Dermis microvascular lymphatic vessel endothelial cell (primary cell): Measurements from ENCODE around the gene SLC6A12. TPM values are rescaled to one million over a fixed set of nuclear protein-coding genes. Genes with fewer than 3 reads are reported as not detected.
A peak's percentile ranks its signal among the peaks of the same experiment; 100 is the strongest.
"Not testable (repeated sequence)": the region's sequence is repeated elsewhere in the genome, so short reads cannot be mapped to it uniquely, and the experiment has no call there.

ENCODE experiments used
- DNase-seq, 2 donors: peaks; one replicate each; pipeline versions ENCODE4 v3.0.0 to v3.0.0-alpha.2; 2010; ENCODE audit warnings: low read depth in 2 of 2
- total RNA-seq: library from RNA; depleted of rRNA; stranded (reverse); fragments of >200 nt; gene quantifications from 2 replicates; pipeline ENCODE4 v1.2.1, GENCODE V29; 2014

Gene SLC6A12
- total RNA-seq, 1 donor from 2014 or later, result 0.13 TPM

DNA sequence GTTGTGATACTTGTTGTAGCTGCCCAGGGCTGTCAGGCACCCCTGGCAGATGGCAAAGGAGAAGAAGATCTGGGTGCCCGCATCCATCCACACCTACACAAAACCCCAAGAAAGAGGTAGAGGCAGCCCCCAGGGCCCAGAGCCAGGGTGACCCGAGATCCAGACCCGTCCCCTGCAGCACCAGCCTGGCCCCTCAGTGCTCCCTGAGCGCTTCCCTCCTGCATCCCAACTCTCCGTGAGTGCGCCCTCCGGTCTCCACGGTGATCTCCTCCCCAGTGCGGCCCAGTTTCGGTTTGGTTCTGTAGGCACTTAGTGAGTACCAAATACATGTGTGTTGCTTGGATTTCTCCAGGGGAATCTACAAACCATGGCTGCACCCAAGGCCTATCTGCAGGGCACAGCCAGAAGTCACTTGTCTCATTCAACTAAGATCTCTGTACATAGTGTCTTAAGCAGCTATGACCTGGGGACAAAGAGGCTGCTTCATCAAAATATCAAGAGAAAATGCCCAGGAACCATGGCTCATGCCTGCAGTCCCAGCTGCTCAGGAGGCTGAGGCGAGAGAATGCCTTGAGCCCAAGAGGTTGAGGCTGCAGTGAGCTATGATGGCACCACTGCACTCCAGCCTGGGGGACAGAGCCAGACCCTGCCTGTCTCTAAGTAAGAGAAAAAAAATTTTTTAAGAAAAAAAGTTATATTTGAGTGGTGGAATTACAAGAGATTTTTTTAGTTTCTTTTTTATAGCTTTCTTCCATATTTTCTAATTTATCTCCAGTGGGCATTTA, 15.9 kb downstream of the SLC6A12 start:
- DNase-seq, result no peak

DNA sequence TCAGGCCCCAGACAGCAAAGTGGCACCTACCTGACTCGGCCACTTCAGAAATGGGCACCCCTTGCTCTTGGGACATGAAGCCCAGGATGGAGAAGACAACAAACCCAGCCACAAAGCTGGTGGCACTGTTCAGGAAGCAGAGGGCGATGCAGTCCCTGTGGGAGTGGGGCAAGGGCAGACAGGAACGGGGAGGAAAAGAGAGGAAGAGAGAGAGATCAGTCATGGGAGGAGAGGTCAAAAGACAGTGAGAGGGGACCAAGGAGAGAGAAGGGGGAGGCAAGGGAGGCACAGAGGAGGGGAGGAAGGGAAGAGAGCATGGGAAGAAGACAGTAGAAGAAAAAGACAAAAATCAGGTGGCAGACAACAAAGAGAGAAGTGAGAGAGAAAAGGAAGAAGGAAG, 16.6 kb downstream of the SLC6A12 start:
- no peak for DNase-seq

DNA sequence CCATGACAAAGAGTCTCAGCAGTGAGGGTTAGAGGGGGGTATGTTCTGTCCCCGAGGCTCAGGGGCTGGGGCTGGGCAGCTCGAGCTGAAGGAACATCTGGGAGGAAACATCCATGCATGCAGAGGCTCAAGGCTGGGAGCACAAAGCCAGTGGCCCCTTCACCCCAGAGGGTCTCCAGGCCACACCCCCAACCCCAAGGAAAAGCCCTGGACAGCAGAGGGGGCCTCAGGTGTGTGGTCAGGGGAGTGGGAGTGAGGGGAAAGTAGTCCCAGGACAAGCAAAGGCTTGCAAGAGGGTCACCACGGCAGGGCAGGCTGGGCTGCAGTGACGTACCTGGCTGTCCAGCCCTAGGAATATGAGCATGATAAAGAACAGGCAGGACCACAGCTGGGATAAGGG, 17.5 kb downstream of the SLC6A12 start:
- no peak for DNase-seq

DNA sequence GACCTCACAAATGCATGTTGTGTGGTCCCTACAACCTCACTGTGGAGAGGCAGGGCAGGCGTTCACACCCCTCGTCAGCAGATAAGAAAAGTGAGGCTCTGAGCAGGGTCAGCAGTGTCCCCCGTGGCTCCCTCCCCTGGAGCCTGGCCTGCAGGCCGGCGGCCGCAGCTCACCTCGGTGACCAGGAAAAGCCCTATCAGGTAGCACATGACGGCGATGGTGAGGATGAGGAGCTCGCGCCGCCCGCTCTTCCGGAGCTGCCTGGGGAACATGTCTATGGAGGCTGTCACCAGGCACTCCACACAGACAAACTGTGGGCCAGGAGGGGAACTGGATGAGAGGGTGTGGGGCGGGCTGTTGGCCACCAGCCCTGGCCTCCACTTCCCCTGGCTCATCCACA, 18.0 kb downstream of the SLC6A12 start:
- DNase-seq, result no peak

DNA sequence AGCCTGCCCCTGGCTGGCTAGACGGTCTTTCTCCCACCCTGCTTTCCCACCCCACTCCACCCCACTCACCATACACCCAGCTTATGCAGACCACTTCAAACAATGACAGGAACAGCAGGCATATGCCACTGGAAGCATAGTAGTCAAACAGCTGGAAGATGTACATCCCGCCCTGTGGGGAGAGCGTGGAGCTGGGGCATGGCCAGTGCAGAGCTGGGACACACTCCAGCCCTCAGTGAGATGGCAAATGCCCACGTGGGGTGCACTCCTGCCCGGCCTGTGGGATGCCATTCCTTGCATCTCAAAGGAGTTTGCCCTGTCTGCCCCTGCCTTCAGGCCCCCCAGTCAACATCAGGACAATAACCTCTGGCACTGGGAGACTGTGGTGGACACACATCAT, 18.8 kb downstream of the SLC6A12 start:
- no peak for DNase-seq

DNA sequence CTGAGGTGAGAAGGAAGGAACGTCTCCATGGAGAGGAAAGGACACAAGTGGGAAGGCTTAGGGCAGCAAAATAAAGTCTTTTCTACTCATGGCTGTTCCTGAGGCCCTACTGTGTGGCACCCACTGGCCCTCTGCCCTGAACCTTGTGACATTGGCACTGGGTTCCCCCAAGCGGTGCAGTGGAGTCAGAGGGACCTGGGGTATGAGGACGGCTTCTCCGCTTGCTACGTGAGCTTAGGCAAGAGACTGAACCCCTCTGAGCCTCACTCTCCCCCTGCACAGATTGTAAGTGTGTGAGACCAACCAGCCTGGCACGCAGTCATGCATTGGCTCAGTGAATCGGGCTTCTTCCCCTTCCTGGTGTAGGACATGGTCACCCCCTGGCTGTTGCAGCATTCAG, 19.7 kb downstream of the SLC6A12 start:
- no peak for DNase-seq

DNA sequence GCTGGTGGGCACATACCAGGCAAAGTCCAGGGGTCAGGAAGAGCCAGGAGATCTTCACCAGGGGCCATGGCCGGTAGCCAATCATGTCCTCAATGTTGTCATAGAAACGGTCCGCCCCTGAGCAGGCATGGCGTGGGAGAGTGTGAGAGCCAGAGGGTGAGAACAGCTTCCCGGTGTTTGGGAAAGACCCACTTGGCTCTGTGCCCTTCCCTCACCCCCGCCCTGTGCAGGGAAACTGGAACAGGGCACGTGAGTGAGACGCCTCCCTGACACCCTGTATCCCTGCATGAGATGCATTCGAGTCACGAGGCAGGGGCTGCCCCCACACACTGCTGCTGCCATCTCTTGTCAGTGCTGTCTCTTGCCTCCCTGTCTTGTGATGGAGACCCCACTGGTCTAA, 20.7 kb downstream of the SLC6A12 start:
- no peak for DNase-seq

DNA sequence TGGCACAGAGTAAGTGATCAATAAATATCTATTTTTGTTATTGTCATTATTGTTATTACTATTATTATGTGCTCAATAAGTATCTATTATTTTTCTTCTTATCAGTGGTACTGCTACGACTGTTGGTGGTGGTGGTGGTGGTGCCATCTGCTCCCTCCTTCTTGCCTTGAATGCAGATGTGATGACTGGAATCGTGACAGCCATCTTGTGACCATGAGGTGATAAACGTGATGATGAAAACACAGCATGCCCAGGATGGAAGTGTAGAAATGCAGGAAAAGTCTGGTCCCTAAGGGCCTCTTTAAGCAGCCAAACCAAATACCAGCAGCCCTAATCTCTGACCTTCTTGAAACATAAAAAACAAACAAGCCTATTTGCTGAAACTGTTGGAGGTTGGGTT, 22.4 kb downstream of the SLC6A12 start:
- DNase-seq, result no peak

DNA sequence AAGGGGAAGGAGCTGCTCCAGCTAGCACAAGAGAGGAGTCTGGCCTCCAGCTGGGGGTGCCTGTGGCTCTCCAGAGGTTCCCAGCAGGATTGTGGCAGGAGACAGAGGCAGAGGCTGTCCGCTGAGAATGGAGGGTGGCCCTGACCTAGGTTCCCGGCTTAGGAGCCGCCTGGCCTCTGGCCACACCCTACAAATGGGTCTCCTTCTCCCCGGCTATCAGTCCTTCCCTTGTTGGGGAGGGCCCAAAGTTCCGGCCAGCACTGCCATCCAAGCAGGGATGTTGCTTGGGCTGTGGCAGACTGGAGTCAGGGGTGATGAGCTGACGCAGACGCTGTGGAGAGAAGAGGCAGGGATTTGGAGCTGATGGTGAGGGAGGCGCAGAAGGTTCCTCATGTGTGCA, 23.1 kb downstream of the SLC6A12 start:
- no peak for DNase-seq

DNA sequence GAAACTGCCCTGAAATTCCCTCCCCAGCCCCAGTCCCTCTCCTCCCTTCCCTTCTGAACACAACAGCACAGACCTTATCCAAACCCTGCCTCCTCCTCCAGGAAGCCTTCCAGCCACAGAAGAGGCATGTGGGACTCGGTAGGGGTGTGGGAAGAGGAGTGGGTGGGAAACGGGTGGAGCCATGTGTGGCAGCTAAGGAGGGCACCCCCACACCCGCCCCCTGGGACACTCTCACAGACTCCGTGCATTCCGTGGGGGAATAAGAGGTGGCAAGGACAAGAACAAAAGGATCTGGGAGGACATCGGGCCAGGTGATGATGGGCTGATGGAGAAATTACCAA, 24.4 kb downstream of the SLC6A12 start:
- DNase-seq, result no peak

DNA sequence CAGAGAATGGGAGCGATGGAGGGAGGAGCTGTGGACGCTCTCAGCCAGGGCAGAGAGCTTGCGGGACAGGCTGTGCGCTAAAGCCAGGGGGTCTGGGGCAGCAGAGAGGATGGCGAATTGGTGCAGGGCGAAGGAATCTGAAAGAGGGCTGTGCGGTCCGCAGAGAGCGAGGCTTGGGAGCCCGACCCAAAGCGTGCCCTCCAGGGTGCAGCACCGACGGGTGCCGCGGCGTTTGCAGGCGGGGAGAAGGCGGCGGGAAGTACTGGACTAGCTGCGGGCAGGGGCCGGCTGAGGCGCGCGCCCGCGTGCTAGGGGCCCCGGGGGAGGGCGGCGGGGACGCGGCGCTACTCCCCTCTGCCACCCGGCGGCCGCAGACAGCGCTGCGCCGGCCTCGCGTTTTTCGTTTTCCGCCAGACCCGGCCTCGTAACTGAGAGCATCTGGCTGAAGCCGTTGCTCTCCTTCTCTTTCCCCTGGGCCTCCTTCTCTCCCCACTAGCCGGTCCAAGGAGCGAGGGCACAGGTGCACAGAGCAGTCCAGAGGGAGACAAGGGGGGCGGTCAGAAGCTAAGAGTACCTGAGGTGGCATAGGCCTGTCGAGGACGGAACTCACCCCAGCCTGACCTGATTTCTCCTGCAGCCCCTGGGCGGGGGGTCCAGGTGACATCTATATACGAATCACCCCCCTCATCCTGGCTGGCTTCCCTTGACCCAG, 24.9 kb downstream of the SLC6A12 start:
- peak in 1 of 2 donors; percentile 52 for DNase-seq

DNA sequence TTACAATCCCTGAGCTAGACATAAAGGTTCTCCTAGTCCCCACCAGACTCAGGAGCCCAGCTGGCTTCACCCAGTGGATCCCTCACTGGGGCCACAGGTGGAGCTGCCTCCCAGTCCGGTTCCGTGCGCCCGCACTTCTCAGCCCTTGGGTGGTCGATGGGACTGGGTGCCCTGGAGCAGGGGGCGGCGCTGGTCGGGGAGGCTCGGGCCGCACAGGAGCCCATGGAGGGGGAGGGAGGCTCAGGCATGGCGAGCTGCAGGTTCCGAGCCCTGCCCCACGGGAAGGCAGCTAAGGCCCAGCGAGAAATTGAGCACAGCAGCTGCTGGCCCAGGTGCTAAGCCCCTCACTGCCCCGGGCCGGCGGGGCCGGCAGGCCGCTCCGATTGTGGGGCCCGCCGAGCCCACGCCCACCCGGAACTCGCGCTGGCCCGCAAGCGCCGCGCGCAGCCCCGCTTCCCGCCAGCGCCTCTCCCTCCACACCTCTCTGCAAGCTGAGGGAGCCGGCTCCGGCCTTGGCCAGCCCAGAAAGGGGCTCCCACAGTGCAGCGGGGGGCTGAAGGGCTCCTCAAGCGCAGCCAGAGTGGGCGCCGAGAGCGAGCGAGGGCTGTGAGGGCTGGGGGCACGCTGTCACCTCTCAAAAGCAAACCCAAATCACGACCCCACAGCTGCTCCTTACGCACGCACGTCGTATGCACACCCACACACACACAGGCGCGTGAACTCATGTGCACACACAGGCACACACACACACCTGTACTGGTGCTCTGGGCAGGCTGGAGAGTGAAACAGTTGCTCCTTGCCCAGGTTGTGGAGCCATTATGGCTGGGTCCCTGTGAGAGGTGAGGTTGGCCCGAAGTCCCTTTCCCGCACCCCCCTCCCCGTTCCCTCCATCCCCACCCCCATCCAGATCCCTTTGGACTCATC, 25.7 kb downstream of the SLC6A12 start:
- not testable (repeated sequence) for DNase-seq

DNA sequence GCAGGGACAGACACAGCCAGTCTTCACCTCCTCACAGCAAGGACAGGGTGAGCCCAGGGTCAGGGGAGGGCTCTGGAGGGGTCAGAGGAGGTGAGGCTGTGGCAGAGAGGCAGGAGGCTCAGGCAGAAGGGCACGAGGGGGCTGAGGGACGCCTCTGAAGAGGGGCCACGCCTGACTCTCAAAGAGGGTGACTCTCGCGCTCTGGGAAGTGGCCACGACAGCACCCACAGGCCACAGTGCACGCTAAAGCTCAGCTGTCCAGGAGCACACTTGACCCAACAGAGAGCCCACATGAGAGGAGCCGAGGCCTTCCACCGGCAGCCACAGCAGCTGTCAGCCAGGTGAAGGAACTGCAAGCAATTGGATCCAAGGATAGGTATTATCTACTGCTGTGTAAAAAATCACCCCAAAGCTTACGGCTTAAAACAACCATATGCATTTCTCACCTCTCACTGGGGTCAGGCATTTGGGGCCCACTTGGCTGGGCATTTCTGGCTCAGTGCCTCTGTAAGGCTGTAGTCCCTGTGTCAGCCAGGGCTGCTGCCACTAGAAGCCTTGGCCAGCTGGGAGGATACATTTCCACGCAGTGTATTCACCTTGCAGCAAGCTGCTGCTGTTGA, 27.8 kb downstream of the SLC6A12 start:
- no peak for DNase-seq

DNA sequence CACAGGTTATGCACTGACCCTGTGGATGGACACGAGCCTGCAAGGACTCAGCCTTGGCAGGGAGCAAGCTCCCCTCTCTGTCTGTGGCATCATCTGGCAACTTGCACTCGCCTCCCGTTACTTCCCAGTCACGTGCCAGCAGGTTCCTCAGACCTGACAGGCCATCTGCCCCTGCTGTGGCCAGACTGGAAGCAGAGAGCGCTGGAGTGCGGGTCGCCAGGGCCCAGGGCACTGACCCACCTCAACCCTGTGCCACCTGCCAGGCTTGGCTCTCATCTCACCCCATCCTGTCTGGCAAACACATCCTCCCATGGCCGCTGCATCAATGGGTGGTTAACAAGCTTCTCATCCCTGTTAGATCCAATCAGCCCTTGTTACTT, 28.4 kb downstream of the SLC6A12 start:
- no peak for DNase-seq

DNA sequence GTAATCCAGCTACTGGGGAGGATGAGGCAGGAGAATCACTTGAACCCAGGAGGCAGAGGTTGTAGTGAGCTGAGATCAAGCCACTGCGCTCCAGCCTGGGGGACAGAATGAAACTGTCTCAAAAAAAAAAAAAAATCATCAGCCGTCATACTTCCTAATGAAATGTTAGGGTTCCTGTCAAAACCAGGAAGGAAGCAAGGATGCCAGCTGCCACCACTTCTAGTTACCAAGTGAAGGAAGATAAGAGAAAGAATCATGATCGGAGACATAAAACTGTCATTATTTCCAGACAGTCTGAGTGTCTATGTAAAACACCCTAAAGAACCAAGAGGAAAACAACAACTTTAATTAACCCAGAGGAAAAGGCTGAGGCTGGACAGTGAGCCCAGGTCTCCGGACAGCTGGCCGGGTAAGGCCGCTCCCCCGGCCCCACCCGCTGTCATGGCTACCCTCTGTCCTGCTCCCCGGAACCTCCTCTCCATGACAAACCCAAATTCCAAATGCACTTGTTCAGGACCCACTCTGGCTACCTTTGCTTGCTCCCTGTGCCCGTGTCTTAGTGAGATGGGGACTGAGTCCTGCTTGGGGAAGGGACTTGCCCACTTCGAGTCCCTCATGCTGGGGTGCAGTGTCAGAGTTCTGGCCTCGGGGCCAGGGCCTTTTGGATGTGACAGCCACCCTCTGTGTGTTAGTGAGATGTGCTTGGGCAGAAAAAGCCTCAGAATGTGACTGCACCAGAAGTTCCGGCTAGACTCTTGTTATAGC, 29.0 kb downstream of the SLC6A12 start:
- DNase-seq, result no peak

DNA sequence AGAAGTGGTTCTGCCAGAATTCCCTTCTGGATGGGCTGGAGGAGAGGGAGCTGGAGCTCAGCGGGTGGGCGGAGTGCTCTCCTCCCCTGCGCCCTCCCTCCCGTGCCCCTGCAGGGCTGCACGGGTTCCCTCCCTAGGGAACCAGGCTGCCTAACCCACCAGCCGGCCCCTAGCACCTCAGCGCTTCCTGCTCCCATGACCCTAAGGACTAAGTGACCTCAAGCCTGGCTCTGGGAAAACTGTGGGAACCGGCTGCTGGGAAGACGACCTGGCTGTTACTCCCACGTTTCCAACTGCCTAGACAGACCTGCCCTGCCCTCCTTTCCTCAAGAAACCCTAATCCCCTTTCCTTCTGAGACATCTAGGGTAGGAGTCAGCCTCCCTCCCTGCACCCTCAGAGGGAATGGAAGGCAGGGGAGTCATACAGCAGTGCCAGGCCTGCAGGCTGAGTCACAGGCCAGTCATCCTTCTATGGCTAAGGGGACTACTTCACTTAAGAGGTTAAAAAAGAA, 31.5 kb downstream of the SLC6A12 start:
- no peak for DNase-seq

DNA sequence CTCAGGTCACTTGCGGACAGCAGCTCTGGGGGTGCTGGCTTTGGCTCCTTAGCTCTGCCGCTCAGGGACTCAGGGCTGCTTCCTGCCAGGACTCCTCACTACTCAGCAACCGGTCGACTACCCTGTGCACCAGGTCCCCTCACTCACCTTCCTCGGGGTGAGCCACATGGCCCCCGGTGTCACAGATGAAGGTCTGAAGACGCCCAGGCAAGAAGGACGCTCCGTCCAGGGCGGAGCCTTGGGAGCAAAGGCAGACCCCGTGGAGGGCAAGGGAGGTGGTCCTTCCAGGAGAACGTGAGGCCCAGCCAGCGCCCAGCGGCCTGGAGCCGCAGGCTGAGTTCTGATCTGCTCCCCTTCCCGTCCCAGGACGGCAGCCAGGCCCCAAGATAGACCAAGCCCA, 32.0 kb downstream of the SLC6A12 start:
- DNase-seq, result no peak

DNA sequence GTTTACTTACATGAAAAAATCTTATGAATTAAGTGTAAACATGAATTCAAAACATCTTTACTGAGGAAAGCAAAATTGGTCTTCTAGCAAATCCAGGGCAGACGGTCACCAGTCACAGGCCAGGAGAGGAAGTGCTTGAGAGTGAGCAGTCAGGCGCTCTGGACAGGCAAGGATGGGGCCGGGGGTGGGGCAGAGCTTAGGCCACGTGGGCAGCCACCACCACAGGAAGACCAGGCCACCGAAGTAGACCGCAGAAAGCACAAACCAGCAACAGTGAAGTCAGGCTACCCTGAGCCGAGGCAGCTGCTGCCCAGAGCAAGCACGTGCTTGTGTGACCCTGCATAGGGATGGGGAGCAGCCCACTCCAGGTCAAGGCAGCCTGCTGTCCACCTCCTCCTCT, 33.5 kb downstream of the SLC6A12 start:
- peak in 1 of 2 donors; percentile 28 for DNase-seq

DNA sequence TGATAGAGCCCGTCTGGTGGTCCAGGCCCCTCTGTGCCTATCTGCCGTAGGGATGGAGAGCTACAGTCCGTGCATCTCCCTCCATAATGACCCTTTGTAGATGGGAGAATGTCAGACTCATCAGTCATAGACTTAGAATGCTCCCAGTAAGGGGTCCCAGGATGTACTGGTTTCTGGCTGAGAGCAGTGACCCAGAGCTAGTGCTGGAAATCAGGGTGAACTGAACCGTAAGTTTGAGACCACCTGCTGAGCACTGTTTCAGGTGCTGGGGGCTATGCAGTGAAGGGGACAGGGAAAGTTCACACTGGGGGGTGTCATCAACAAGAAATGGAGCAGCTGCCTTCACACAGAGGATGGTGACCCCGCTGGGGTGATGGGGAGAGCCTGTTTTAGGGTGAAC, 34.1 kb downstream of the SLC6A12 start:
- no peak for DNase-seq

DNA sequence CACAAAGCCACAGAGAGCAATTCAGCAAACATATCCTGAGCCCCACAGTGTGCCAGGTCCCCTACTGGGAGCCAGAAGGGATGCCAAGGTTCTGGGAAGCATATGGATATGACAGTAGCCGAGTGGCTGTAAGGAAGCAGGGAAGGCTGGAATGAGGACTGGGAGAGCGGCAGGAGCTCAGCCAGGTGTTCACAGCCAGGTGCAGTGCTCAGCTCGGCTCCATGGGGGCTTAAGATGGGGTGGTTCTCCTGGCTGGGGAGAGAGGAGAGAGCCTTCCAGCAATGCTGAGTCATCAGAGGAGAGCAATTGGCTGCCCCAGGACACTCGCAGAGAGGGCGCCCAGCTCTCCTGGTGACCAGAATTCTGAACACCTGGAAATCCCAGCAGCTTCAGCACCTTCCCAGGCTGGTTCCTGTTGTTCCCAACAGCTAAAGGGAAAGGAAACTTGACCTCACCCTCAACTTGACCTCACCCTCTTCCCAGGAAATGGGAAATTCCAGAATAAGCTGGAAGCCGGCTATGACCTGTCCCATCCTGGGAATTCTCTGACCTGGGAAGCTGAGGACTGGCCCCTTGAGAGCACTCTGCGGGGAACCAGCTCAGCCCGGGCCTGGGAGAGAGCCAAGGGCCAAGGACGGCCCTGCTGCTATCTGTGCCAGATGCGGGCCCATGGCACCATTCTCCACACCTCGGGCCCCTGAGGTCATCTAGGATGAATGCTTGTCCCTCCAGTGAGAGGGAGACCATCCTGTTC, 34.6 kb downstream of the SLC6A12 start:
- DNase-seq, result peak; percentile 43 to 44
